OCI-LY3 (cell line): ENCODE data around the gene CHST2.

Source experiments
- H2AFZ ChIP-seq: fragments of 200-600, 300-600 bp; shearing (Covaris generic); 2 replicates; pipeline ENCODE4 v1.6.0; 2014; ENCODE audit warnings: antibody characterized with exemption, low read depth, low read length
- H3K27ac ChIP-seq: fragments of 200-600, 300-600 bp; sonication (generic); 2 replicates; pipeline ENCODE4 v1.5.1; 2014; ENCODE audit warnings: mild to moderate bottlenecking, low read length, moderate library complexity, mixed read lengths
- H3K27me3 ChIP-seq: fragments of 200-600, 300-600 bp; sonication (generic); 2 replicates; pipeline ENCODE4 v1.6.1; 2014; ENCODE audit warnings: low read depth, low read length, mixed read lengths
- H3K36me3 ChIP-seq: fragments of 200-600, 300-600 bp; sonication (generic); replicated peaks from 2 replicates; pipeline ENCODE3; 2014; ENCODE audit warnings: low read depth, low read length, mixed read lengths
- H3K4me1 ChIP-seq: fragments of 300-600, 200-600 bp; sonication (generic); 2 replicates; pipeline ENCODE4 v1.6.1; 2014; ENCODE audit warnings: low read length, mixed read lengths
- H3K4me2 ChIP-seq: fragments of 200-600, 300-600 bp; sonication (generic); 2 replicates; pipeline ENCODE4 v1.6.1; 2014; ENCODE audit warnings: low read length, mixed read lengths
- H3K4me3 ChIP-seq: fragments of 300-600, 200-600 bp; sonication (generic); 2 replicates; pipeline ENCODE4 v1.5.1; 2014; ENCODE audit warnings: antibody characterized with exemption, mild to moderate bottlenecking, low read length, moderate library complexity
- H3K79me2 ChIP-seq: fragments of 300-600, 200-600 bp; shearing (Covaris generic); 2 replicates; pipeline ENCODE4 v1.6.1; 2014; ENCODE audit warnings: mild to moderate bottlenecking, low read length, mixed read lengths
- H3K9ac ChIP-seq: fragments of 300-600, 200-600 bp; shearing (Covaris generic); 2 replicates; pipeline ENCODE4 v1.6.0; 2014; ENCODE audit warnings: mild to moderate bottlenecking, low read length, moderate library complexity
- H3K9me3 ChIP-seq: fragments of 200-600, 300-600 bp; shearing (Covaris generic); 2 replicates; pipeline ENCODE4 v1.6.1; 2014; ENCODE audit warnings: low read length, mixed read lengths; ENCODE audit not compliant: insufficient read depth
- H4K20me1 ChIP-seq: fragments of 200-600, 300-600 bp; sonication (generic); 2 replicates; pipeline ENCODE4 v1.6.1; 2016; ENCODE audit warnings: low read length, mixed read lengths; ENCODE audit not compliant: insufficient read depth
- EZH2phosphoT487 ChIP-seq: fragments of 200-600 bp; shearing (Covaris generic); IDR thresholded peaks from 2 replicates; pipeline ENCODE4 v1.6.1; 2018; ENCODE audit warnings: antibody characterized with exemption, mixed run types, low read depth
- TF ChIP-seq, protein P1 (sequence below): fragments of 200-600, 300-600 bp; sonication (generic); IDR thresholded peaks from 2 replicates; pipeline ENCODE4 v1.5.1; 2014; ENCODE audit warnings: antibody characterized with exemption, low read length, low read depth

Gene CHST2

DNA sequence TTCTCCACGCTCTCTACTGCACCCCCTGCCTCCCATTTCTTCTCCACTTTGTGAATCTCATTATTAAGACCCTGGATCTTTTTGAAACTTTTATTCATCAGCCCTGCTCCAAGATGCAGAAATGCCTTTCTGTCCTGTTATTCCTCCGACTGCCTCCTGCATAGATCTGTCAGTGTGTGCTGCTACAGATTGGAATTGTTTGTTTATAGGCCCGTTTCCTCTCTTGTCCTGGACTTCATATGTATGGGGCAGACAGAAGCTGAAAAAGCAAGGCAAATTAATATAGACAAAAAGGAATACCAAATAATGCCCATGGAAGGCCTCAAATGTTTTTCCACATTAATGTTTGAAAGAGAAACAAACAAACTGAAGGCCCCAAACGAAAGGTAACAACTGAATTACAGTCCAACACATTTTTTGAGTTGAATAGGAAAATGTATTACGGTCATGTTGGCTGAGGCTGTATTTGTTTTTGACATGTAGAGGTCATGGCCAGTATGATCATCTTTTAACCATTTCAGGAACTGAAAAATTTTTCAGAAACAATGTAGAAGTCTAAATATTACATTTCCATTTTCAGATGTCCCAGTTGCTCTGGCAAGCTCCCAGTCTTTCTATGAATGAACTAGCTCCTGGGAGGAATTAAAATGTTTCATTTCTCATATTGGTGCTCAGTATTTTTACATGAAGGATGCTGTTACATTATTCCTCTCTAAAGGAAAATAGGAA, 8.8 kb downstream of the CHST2 start:
- Histone ChIP-seq H4K20me1 (no peaks in the 10 kb centered on the region), H3K27ac (no peak overlapping the region), H3K9me3 (no peaks in the 10 kb centered on the region), H3K79me2 (no peaks in the 10 kb centered on the region), H3K9ac (no peak overlapping the region), H3K27me3 (peaks cover 20% of the 10 kb centered on the region), H3K4me1 (peaks cover 59% of the 10 kb centered on the region), H3K4me2 (peak overlapping the region; percentile 48), H3K4me3 (0 out of 2 replicates have a peak overlapping the region, but pooled peaks have one; percentile 3), H3K36me3 (no peaks in the 10 kb centered on the region), H2AFZ (no peak overlapping the region)
- TF ChIP-seq, protein P1, sequence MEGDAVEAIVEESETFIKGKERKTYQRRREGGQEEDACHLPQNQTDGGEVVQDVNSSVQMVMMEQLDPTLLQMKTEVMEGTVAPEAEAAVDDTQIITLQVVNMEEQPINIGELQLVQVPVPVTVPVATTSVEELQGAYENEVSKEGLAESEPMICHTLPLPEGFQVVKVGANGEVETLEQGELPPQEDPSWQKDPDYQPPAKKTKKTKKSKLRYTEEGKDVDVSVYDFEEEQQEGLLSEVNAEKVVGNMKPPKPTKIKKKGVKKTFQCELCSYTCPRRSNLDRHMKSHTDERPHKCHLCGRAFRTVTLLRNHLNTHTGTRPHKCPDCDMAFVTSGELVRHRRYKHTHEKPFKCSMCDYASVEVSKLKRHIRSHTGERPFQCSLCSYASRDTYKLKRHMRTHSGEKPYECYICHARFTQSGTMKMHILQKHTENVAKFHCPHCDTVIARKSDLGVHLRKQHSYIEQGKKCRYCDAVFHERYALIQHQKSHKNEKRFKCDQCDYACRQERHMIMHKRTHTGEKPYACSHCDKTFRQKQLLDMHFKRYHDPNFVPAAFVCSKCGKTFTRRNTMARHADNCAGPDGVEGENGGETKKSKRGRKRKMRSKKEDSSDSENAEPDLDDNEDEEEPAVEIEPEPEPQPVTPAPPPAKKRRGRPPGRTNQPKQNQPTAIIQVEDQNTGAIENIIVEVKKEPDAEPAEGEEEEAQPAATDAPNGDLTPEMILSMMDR: no peak
- TF ChIP-seq EZH2phosphoT487: no peak

DNA sequence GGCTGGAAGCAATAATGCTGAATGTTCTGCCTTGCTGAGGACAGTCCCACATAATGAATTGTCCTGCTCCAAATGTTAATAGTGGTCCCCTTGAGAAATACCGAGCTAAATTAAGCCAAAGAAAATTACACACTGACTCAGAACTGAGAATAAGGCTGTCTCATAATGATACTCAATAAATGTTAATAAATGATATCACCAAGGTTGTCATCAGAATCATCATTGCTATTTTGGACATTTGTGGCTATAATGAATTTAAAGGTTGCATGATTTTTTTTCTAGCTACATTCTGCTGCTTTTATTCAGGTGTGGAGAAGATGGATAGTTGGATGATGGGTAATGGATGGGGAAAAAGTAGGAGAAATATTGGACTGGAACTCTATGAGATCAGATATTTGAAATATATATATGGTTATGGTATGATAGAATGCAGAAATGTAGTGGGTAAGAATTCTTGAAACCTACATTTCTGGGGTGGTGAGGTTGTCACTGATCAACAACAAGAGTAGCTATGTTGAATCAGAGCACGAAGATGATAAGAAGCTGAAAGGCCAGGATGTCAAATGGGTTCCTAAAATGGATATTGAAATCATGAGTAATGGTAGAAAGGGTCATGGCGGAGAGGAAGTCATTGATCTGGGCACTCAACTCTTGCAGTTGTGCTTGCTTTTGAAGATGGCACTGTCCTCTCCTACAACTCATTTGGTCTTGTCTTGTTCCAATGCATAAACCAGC, 12.8 kb downstream of the CHST2 start:
- Histone ChIP-seq H3K4me2 (no peak overlapping the region), H3K36me3 (no peaks in the 10 kb centered on the region), H3K9ac (no peak overlapping the region), H4K20me1 (no peaks in the 10 kb centered on the region), H3K27me3 (peaks cover 24% of the 10 kb centered on the region), H3K4me3 (no peak overlapping the region), H3K79me2 (no peaks in the 10 kb centered on the region), H3K9me3 (no peaks in the 10 kb centered on the region), H3K27ac (no peak overlapping the region), H2AFZ (no peak overlapping the region), H3K4me1 (peaks cover 51% of the 10 kb centered on the region)
- no peak for TF ChIP-seq EZH2phosphoT487
- TF ChIP-seq, protein P1: no peak

DNA sequence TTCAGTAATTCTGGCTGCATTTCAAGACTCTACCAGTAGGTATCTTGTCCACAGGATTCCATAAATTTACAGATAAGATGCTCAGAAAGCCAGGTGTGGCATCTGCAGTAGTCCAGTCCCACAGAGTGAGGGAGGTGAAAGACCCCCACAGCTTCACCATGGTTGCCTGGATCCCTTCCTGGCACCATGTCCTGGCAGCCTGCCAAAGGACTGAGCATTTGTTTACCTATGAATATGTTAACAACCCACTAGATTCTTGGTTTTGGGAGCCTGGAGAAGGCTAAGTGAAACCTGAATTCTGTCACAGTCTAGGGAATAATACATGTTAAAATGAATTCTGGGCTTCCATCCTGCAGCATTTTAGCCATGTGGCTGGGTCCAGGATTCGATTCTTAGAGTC, 14.9 kb downstream of the CHST2 start:
- Histone ChIP-seq H3K36me3 (no peaks in the 10 kb centered on the region), H2AFZ (no peak overlapping the region), H3K27me3 (peaks cover 20% of the 10 kb centered on the region), H3K79me2 (no peaks in the 10 kb centered on the region), H3K27ac (no peak overlapping the region), H4K20me1 (no peaks in the 10 kb centered on the region), H3K4me2 (peak overlapping the region; percentile 59), H3K4me1 (peaks cover 35% of the 10 kb centered on the region), H3K4me3 (peak overlapping the region; percentile 25; the same call in 1 of the 2 replicates), H3K9me3 (no peaks in the 10 kb centered on the region), H3K9ac (no peak overlapping the region)
- TF ChIP-seq, protein P1: no peak
- no peak for TF ChIP-seq EZH2phosphoT487

DNA sequence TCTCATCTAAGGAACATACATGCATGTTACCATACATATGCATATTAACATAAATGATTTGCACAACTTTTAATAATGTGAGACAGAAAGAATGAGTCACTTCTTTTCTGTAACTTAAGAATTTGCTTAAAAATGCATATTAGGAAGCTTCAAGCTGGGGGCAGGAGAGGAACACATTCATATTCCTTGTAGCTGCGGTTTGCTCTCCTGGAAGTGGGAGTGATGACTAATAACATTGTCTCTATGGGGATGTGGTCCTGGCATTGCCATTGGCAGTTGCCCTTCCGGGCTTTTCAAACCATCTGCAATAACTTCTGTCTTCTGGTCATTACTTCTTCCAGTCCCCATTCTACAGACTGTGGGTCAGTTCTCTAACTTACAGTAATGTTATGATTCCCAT, 15.6 kb downstream of the CHST2 start:
- Histone ChIP-seq H3K9me3 (no peaks in the 10 kb centered on the region), H3K79me2 (no peaks in the 10 kb centered on the region), H3K9ac (no peak overlapping the region), H4K20me1 (no peaks in the 10 kb centered on the region), H2AFZ (no peak overlapping the region), H3K36me3 (no peaks in the 10 kb centered on the region), H3K4me3 (peak overlapping the region; percentile 25; the same call in 1 of the 2 replicates), H3K4me1 (peaks cover 35% of the 10 kb centered on the region), H3K27me3 (peaks cover 14% of the 10 kb centered on the region; the same call in 1 of the 2 replicates), H3K4me2 (peak overlapping the region; percentile 59), H3K27ac (peak overlapping the region; percentile 34)
- TF ChIP-seq EZH2phosphoT487: no peak
- TF ChIP-seq, protein P1: no peak
